Cardiac muscle cell (in vitro differentiated cells and primary cell): Measurements from ENCODE around the gene CDH16. TPM values are rescaled to one million over a fixed set of nuclear protein-coding genes. Genes with fewer than 3 reads are reported as not detected.
"Not testable (repeated sequence)": the region's sequence is repeated elsewhere in the genome, so short reads cannot be mapped to it uniquely, and the experiment has no call there.

Source experiments
- DNase-seq, 2 donors: peaks; one replicate each; pipeline versions ENCODE4 v3.0.0 to v3.0.0-alpha.2; 2010 to 2017; ENCODE audit warnings: low read depth in 1 of 2, low spot score in 1 of 2
- H3K27ac ChIP-seq: fragments of 200-600 bp; sonication (generic); 2 replicates; pipeline ENCODE4 v1.5.1; 2016
- H3K27me3 ChIP-seq: fragments of 200-600 bp; sonication (generic); 2 replicates; pipeline ENCODE4 v1.6.0; 2016; ENCODE audit warnings: control low read depth
- H3K36me3 ChIP-seq: fragments of 200-600 bp; sonication (generic); 2 replicates; pipeline ENCODE4 v1.5.1; 2016; ENCODE audit warnings: control low read depth
- H3K4me1 ChIP-seq: fragments of 200-600 bp; sonication (generic); 2 replicates; pipeline ENCODE4 v1.8.1; 2017; ENCODE audit warnings: low read depth, mild to moderate bottlenecking, mixed run types
- H3K4me3 ChIP-seq: fragments of 200-600 bp; sonication (generic); 2 replicates; pipeline ENCODE4 v1.5.1; 2016; ENCODE audit warnings: mild to moderate bottlenecking
- H3K9me3 ChIP-seq: fragments of 200-600 bp; sonication (generic); 2 replicates; pipeline ENCODE4 v1.5.1; 2017; ENCODE audit warnings: low read depth, mild to moderate bottlenecking, control low read depth
- polyA plus RNA-seq: library from polyadenylated mRNA; unstranded; fragments of >200 nt; fragmentation: Nextera tagmentation; extraction: Ambion mirVana; gene quantifications from 2 replicates; pipeline ENCODE4 v1.2.1, GENCODE V29; 2016
- total RNA-seq: library from RNA; depleted of rRNA; stranded (reverse); fragments of >200 nt; gene quantifications from 2 replicates; pipeline ENCODE4 v1.2.3, GENCODE V29; 2016
- TF ChIP-seq, protein P1 (sequence below): IDR thresholded peaks from 2 replicates; pipeline ENCODE4 v1.5.1; 2012; ENCODE audit warnings: low read depth, mild to moderate bottlenecking, low read length

CDH16 gene
- total and polyA plus RNA-seq, 2 experiments from 2014 or later: 4.4 TPM; not detected in 1

DNA sequence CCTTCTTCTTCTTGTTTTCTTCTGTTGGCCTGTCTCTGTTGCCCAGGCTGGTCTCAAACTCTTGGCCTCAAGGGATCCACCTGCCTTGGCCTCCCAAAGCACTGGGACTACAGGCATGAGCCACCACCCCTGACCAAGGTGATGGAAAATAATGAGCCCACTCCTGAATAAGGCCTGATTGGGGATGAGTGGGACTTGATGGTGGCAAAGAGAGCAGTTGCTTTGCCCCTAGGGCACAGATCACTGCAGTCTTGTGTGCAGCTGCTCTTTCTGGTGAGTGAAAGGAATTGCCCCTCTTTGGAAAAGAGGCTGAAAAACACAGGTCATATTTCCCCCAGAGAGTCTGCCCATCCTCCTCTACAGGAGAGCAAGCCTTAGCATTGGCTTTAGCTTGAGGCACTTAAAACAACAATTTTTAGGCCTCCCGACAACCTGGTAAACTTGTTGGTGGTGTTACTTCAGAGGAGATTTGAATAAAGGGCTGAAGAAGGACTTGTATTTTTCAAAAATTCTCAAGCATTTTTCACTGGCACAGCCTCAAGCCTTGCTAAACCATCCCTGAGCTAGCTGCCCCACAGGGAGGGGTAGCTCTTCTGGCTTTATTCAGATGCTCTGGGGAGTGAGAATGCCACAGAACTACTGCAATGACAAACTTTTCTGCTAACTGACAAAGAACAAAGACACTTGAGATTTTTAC is 44.5 kb downstream of the CDH16 start:
- Histone ChIP-seq H3K9me3 (no peaks in the 10 kb centered on the region), H3K27me3 (peaks cover 6% of the 10 kb centered on the region), H3K36me3 (no peaks in the 10 kb centered on the region), H3K4me1 (no peaks in the 10 kb centered on the region), H3K27ac (no peak overlapping the region), H3K4me3 (no peak overlapping the region)
- DNase-seq: peak in 1 of 2 donors; percentile 68
- TF ChIP-seq, protein P1, sequence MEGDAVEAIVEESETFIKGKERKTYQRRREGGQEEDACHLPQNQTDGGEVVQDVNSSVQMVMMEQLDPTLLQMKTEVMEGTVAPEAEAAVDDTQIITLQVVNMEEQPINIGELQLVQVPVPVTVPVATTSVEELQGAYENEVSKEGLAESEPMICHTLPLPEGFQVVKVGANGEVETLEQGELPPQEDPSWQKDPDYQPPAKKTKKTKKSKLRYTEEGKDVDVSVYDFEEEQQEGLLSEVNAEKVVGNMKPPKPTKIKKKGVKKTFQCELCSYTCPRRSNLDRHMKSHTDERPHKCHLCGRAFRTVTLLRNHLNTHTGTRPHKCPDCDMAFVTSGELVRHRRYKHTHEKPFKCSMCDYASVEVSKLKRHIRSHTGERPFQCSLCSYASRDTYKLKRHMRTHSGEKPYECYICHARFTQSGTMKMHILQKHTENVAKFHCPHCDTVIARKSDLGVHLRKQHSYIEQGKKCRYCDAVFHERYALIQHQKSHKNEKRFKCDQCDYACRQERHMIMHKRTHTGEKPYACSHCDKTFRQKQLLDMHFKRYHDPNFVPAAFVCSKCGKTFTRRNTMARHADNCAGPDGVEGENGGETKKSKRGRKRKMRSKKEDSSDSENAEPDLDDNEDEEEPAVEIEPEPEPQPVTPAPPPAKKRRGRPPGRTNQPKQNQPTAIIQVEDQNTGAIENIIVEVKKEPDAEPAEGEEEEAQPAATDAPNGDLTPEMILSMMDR: no peak

DNA sequence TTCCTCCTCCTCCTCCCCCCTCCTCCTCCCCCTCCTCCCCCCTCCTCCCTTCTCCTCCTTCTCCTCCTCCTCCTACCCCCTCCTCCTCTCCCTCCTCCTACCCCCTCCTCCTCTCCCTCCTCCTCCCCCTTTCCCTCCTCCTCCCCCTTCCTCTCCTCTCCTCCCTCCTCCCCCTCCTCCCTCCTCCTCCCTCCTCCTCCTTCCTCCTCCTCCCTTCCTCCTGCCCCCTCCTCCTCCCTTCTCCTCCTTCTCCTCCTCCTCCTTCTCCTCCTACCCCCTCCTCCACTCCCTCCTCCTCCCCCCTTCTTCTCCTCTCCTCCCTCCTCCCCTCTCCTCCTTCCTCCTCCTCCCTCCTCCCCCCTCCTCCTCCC is 45.0 kb downstream of the CDH16 start:
- TF ChIP-seq, protein P1: no peak
- Histone ChIP-seq H3K9me3 (no peaks in the 10 kb centered on the region), H3K4me3 (no peak overlapping the region), H3K4me1 (no peaks in the 10 kb centered on the region), H3K27me3 (peaks cover 6% of the 10 kb centered on the region), H3K27ac (no peak overlapping the region), H3K36me3 (no peaks in the 10 kb centered on the region)
- DNase-seq: no peak

DNA sequence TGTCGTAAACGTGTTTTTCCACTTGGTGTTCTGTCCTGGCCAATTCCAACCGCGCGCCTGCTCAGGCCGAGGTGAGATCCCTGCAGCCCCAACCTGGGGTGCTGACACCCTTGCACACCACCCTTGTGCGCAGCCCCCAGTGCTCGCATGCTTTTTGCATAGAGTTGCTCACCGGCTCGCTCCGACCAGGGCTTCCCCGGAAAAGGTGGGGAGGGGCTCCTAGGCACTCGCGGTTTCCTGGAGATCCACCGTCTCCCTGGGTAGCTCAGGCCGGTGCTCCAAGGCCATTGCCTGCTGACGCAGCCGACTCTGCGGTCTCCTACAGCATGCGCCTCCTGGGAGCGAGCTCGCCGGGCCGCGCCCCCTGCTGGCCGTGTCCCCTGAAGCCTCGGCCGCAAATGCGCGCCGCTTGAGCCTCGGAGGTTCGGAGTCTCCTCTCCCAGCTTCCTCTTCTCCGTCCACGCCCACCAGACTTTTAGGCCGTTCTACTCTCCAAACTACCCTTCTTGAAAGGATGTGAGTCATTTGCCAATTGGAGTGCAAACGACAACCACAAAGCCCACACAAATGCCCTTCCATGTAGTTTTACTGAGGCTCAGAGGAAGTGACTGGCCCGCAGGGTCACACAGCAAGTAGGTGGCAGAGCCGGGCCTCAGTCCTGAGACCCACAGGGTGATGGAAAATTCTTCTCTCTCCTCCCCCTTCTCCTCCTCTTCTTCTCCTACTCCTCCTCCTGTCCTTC is 45.6 kb downstream of the CDH16 start:
- Histone ChIP-seq H3K27ac (no peak overlapping the region), H3K27me3 (peaks cover 6% of the 10 kb centered on the region), H3K4me1 (no peaks in the 10 kb centered on the region), H3K36me3 (no peaks in the 10 kb centered on the region), H3K4me3 (no peak overlapping the region), H3K9me3 (no peaks in the 10 kb centered on the region)
- peak; percentile 90 to 99 for DNase-seq
- TF ChIP-seq, protein P1: peak; percentile 95

DNA sequence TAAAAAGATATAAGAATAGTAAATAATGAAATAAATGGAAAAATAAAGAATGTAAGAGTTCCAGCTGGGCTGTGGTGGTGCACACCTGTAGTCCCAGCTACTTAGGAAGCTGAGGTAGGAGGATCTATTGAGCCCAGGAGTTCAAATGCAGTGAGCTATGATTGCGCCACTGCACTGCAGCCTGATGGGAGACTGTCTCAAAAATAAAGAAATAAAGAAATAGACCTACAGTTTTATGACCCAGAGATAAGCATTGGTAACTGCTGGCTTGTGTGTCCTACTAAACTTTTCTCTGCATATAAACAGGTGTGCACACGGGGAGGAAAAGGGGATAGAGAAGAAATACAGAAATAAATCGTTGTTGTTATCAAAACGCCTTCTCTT is 46.1 kb downstream of the CDH16 start:
- Histone ChIP-seq H3K27me3 (peaks cover 6% of the 10 kb centered on the region), H3K36me3 (no peaks in the 10 kb centered on the region), H3K4me1 (no peaks in the 10 kb centered on the region), H3K4me3 (no peak overlapping the region), H3K27ac (no peak overlapping the region), H3K9me3 (no peaks in the 10 kb centered on the region)
- no peak for DNase-seq
- TF ChIP-seq, protein P1: no peak

DNA sequence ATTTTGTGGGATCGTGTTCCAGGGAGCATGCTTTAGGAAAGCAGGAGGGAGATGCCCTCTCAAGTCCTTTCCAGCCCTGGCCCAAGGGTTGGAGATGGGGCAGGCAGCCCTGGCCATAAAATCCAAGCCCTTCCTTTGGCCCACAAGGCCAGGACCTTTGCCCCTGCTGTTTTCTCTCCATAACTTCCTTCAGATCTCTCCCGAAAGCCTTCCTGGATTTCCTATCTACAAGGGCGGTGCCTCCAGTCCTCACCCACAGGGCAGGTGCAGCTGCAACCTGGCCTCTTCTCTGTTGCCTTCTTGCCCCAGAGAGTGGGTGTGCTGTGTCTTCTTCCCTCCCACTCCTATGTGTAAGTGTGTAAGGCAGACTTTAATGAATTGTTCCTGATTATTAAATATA is 46.8 kb downstream of the CDH16 start:
- DNase-seq: no peak
- TF ChIP-seq, protein P1: no peak
- H3K4me1 ChIP-seq: no peaks in the 10 kb centered on the region
- H3K27me3 ChIP-seq: peaks cover 6% of the 10 kb centered on the region
- no peak overlapping the region for H3K27ac ChIP-seq
- no peak overlapping the region for H3K4me3 ChIP-seq
- no peaks in the 10 kb centered on the region for H3K36me3 ChIP-seq
- no peaks in the 10 kb centered on the region for H3K9me3 ChIP-seq

DNA sequence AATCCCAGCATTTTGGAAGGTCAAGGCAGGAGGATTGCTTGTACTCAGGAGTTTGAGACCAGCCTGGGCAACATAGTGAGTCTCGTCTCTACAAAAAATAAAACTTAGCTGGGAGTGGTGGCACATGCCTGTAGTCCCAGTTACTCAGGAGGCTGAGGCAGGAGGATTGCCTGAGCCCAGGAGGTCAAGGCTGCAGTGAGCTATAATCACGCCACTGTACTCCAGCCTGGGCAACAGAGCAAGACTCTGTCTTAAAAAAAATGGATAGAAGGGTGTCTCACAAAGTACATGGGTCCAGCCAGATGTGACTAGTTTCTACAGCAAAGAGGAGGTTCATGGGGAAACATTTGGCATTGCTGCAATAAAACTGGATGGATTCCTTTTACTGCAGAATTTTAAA is 47.3 kb downstream of the CDH16 start:
- H3K9me3 ChIP-seq, H3K4me3 ChIP-seq, DNase-seq, H3K27me3 ChIP-seq, H3K36me3 ChIP-seq, H3K27ac ChIP-seq, H3K4me1 ChIP-seq: not testable (repeated sequence)
